HG02973 (cell line): ENCODE results near the gene RBBP9.
A peak's percentile ranks its signal among the peaks of the same experiment; 100 is the strongest.
"Not testable (repeated sequence)": the region's sequence is repeated elsewhere in the genome, so short reads cannot be mapped to it uniquely, and the experiment has no call there.

ENCODE experiments used
- ATAC-seq: cut with Tn5 transposase; IDR thresholded peaks from one replicate; pipeline ENCODE4 v1.9.1; 2021; ENCODE audit warnings: moderate library complexity; ENCODE audit not compliant: unreplicated experiment

RBBP9 gene

GRCh38 chr20:18496740-18497592 lies at the start of gene RBBP9:
Gene RBBP9, minus strand, starts transcription at chr20:18497225. Its CDS starts 58 bp downstream, at chr20:18497167.
- ATAC-seq, result peak; percentile 90

- ATAC-seq, result no peak
Observed at GRCh38 chr20:18545566-18545965, 48.5 kb upstream of the RBBP9 start.

- no peak for ATAC-seq
Observed at GRCh38 chr20:18543932-18544331, 46.9 kb upstream of the RBBP9 start.

GRCh38 chr20:18543216-18543615 lies 46.2 kb upstream of the RBBP9 start:
- no peak for ATAC-seq

- ATAC-seq, result no peak
Observed at GRCh38 chr20:18541741-18542140, 44.7 kb upstream of the RBBP9 start.

GRCh38 chr20:18537651-18538050 lies 40.6 kb upstream of the RBBP9 start:
- no peak for ATAC-seq

- no peak for ATAC-seq
Observed at GRCh38 chr20:18533978-18534644, 37.1 kb upstream of the RBBP9 start.

- no peak for ATAC-seq
Observed at GRCh38 chr20:18533491-18533890, 36.5 kb upstream of the RBBP9 start.

- no peak for ATAC-seq
Observed at GRCh38 chr20:18532626-18533025, 35.6 kb upstream of the RBBP9 start.

GRCh38 chr20:18529041-18529440 lies 32.0 kb upstream of the RBBP9 start:
- ATAC-seq, result no peak

- no peak for ATAC-seq
Observed at GRCh38 chr20:18527836-18528235, 30.8 kb upstream of the RBBP9 start.

GRCh38 chr20:18527339-18527738 lies 30.3 kb upstream of the RBBP9 start:
- no peak for ATAC-seq

- not testable (repeated sequence) for ATAC-seq
Observed at GRCh38 chr20:18526761-18527160, 29.7 kb upstream of the RBBP9 start.

- ATAC-seq, result no peak
Observed at GRCh38 chr20:18524646-18525045, 27.6 kb upstream of the RBBP9 start.

- ATAC-seq, result no peak
Observed at GRCh38 chr20:18523066-18523465, 26.0 kb upstream of the RBBP9 start.

- ATAC-seq, result not testable (repeated sequence)
Observed at GRCh38 chr20:18522066-18522465, 25.0 kb upstream of the RBBP9 start.

- ATAC-seq, result no peak
Observed at GRCh38 chr20:18515973-18516372, 18.9 kb upstream of the RBBP9 start.

- no peak for ATAC-seq
Observed at GRCh38 chr20:18514127-18514526, 17.1 kb upstream of the RBBP9 start.

GRCh38 chr20:18513208-18513607 lies 16.2 kb upstream of the RBBP9 start:
- no peak for ATAC-seq

- no peak for ATAC-seq
Observed at GRCh38 chr20:18511571-18511970, 14.5 kb upstream of the RBBP9 start.

GRCh38 chr20:18507218-18508191 lies 10.5 kb upstream of the RBBP9 start, which contains the start of gene SEC23B:
Gene SEC23B, plus strand, starts transcription at chr20:18507940. Its CDS starts 2,896 bp downstream, at chr20:18510836.
- ATAC-seq, result peak; percentile 92
